ENCODE data around the gene RHOT2.

Gene RHOT2

DNA sequence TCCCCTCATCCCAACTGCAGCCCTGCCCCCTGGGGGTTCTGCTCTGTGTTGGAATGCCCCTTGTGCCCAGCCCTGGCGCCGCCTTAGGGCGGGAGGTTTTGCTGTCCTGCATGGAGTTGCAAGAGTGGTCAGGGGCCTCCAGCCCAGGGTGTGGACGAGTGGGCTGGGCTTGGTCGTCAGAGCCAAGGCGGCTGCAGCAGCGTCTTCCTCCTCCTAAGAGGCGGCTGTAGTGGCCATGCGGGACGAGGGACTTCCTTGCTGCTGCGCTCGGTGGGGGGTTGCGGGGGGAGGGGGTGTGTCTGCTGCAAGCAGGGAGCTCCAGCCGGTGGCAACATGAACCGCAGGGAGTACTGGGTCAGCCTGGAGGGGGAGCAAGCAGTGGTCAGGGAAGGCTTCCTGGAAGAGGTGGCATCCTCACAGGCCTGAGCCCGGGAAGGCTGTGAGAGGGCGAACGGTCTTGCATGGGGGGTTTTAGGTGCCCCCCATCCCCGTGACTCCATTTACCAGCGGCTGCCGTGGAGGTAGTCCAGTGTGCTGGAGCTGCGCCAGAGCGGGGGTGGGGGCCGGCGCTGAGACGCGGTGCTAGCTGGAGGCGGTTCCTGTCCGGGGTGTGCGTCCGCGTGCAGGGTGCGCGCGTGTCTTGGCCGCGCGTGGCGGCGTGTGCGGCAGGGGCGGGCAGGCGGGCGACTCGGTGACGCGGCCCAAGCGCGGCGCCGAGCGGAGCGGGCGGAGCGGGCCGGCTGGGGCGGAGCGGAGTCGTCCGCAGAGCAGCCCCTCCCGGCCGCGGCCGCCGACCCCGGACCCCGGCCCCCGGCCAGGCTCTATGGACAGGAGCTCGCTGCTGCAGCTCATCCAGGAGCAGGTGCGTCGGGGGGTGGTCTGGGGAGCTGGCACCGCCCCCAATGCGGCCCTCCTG, 7.3 kb downstream of the RHOT2 start, which contains the start of gene RHBDL1:
TSS of gene RHBDL1 (plus strand) at position 704 of the 916 bp plus-strand sequence. CDS start at position 824, 120 bp downstream.
- TF ChIP-seq, protein P1, sequence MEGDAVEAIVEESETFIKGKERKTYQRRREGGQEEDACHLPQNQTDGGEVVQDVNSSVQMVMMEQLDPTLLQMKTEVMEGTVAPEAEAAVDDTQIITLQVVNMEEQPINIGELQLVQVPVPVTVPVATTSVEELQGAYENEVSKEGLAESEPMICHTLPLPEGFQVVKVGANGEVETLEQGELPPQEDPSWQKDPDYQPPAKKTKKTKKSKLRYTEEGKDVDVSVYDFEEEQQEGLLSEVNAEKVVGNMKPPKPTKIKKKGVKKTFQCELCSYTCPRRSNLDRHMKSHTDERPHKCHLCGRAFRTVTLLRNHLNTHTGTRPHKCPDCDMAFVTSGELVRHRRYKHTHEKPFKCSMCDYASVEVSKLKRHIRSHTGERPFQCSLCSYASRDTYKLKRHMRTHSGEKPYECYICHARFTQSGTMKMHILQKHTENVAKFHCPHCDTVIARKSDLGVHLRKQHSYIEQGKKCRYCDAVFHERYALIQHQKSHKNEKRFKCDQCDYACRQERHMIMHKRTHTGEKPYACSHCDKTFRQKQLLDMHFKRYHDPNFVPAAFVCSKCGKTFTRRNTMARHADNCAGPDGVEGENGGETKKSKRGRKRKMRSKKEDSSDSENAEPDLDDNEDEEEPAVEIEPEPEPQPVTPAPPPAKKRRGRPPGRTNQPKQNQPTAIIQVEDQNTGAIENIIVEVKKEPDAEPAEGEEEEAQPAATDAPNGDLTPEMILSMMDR (IDR thresholded peaks at IDR 0.05; ENCODE audit: insufficient read depth, low read depth, low read length, missing control alignments): no peak
- DNase-seq (ENCODE audit: low read depth): no peak
- H3K4me3 ChIP-seq (ENCODE audit: low read length): peak within 1 kb of the TSS; percentile 31

DNA sequence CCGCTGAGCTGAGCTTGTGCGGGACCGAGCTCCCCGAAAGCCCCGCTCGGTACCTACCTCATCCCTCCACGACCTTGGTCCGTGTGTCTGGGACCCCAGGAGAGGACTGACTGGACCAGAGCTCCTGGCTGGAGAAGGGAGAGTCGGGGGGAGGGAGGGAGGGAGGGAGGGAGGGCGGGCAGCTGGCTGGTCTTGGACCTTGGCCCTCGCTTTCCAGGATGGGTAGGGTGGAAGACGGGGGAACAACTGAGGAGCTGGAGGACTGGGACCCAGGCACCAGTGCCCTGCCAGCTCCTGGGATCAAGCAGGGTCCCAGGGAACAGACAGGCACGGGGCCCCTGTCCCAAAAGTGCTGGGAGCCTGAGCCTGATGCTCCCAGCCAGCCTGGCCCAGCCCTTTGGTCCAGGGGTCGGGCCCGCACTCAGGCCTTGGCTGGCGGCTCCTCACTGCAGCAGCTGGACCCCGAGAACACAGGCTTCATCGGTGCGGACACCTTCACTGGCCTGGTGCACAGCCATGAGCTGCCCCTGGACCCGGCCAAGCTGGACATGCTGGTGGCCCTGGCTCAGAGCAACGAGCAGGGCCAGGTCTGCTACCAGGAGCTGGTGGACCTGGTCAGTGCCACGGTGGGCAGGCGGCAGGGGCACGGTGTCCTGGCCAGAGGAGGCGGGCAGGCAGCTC, 8.1 kb downstream of the RHOT2 start:
- TF ChIP-seq, protein P1 (IDR thresholded peaks at IDR 0.05; ENCODE audit: insufficient read depth, low read depth, low read length, missing control alignments): no peak
- no peak for DNase-seq (ENCODE audit: low read depth)
- peak overlapping the region; percentile 31 for H3K4me3 ChIP-seq (ENCODE audit: low read length)

DNA sequence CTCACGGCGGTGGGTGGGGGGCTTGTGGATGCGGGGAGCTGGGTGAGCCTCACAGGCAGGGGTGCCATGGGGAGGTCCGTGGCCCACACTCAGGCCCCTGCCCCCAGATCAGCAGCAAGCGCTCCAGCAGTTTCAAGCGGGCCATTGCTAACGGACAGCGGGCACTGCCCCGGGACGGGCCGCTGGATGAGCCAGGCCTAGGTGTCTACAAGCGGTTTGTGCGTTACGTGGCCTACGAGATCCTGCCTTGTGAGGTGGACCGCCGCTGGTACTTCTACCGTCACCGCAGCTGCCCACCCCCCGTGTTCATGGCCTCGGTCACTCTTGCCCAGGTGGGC, 8.6 kb downstream of the RHOT2 start:
- DNase-seq (ENCODE audit: low read depth): no peak
- H3K4me3 ChIP-seq (ENCODE audit: low read length): no peak overlapping the region
- TF ChIP-seq, protein P1 (IDR thresholded peaks at IDR 0.05; ENCODE audit: insufficient read depth, low read depth, low read length, missing control alignments): no peak

DNA sequence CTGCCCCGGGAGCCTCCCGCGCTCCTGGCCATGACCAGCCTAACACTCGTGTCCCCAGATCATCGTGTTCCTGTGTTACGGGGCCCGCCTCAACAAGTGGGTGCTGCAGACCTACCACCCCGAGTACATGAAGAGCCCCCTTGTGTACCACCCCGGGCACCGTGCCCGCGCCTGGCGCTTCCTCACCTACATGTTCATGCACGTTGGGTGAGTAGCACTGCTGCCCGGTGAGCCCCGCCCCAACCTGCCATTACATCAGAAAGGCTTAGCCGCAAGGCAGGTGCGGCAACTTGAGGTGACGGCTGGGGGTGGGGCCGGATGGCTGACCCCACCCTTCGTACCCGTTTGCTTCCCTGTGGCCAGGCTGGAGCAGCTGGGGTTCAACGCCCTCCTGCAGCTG, 9.0 kb downstream of the RHOT2 start:
- TF ChIP-seq, protein P1 (IDR thresholded peaks at IDR 0.05; ENCODE audit: insufficient read depth, low read depth, low read length, missing control alignments): no peak
- peak overlapping the region; percentile 30 for H3K4me3 ChIP-seq (ENCODE audit: low read length)
- peak; percentile 98 for DNase-seq (ENCODE audit: low read depth)

DNA sequence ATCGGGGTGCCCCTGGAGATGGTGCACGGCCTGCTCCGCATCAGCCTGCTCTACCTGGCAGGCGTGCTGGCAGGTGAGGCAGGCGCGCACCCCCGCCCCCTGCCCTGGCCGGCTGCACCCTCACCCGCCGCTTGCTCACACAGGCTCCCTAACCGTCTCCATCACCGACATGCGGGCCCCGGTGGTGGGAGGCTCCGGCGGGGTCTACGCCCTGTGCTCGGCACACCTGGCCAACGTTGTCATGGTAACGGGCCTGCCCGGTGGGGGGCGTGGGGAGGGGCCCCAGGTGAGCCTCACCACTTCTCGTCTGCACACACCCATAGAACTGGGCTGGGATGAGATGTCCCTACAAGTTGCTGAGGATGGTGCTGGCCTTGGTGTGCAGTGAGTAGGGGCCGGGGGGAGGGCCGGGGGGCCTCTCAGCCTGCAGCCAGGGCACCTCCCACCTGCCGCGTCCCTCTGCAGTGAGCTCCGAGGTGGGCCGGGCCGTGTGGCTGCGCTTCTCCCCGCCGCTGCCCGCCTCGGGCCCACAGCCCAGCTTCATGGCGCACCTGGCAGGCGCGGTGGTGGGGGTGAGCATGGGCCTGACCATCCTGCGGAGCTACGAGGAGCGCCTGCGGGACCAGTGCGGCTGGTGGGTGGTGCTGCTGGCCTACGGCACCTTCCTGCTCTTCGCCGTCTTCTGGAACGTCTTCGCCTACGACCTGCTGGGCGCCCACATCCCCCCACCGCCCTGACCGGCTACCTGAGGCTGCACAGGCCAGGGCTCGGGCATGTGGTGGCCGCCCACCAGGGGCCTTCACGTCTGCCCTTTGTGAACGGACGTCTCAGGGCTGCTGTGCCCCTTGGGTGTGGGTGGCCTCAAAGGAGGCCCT, 9.6 kb downstream of the RHOT2 start:
- DNase-seq (ENCODE audit: low read depth): no peak
- peak overlapping the region; percentile 30 for H3K4me3 ChIP-seq (ENCODE audit: low read length)
- TF ChIP-seq, protein P1 (IDR thresholded peaks at IDR 0.05; ENCODE audit: insufficient read depth, low read depth, low read length, missing control alignments): no peak

DNA sequence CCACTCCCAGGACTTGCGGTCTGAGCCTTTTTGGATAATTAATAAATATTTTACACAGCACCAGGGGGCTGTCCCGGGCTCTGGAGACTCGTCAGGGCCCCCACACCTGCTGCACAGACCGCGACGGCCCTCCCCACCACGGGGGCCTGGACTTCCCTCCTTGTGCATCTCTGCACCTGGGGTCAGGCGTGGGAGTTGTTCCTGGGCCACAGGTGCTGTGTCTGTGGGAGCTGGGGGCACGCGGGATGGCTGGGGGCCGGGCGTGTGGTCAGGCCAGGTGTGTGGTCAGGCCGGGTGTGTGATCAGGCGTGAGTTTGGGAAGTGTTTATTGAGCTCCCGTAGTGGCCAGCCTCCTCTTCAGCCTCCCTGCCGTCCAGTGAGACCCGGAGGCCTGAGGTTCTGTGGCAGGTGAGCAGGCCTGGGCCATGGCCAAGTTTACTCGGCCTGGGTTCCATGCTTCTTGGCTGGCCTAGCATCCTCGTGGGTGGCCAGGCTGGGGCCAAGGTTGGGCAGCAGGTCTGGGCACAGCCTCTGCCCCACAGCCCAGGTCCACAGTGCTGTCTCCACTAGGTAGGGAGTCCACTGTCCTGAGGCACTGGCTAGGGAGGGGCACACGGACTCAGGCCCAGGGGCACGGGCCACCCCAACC, 10.4 kb downstream of the RHOT2 start:
- no peak overlapping the region for H3K4me3 ChIP-seq (ENCODE audit: low read length)

More for the DNA sequence above, 10.4 kb downstream of the RHOT2 start:
- TF ChIP-seq, protein P1 (IDR thresholded peaks at IDR 0.05; ENCODE audit: insufficient read depth, low read depth, low read length, missing control alignments): no peak
- no peak for DNase-seq (ENCODE audit: low read depth)
